Fibroblast of the aortic adventitia (primary cell): Measurements from ENCODE around the gene PSMD3. TPM values are rescaled to one million over a fixed set of nuclear protein-coding genes. Genes with fewer than 3 reads are reported as not detected.

Experiments used
- DNase-seq: peaks from one replicate; pipeline ENCODE4 v3.0.0-alpha.2; 2010; ENCODE audit warnings: low read depth
- H3K4me3 ChIP-seq: 2 replicates; pipeline ENCODE4 v1.5.1; 2011; ENCODE audit warnings: low read depth, mild to moderate bottlenecking, control low read depth, low read length, moderate library complexity
- total RNA-seq: library from RNA; depleted of rRNA; stranded (reverse); fragments of >200 nt; gene quantifications from 2 replicates; pipeline ENCODE4 v1.2.3, GENCODE V29; 2012; ENCODE audit warnings: low replicate concordance
- TF ChIP-seq, protein P1 (sequence below): IDR thresholded peaks from 2 replicates; pipeline ENCODE4 v1.5.1; 2011; ENCODE audit warnings: mild to moderate bottlenecking, low read length, control low read depth, inconsistent platforms; ENCODE audit not compliant: insufficient read depth

Gene PSMD3
- total RNA-seq, result 41.9 and 73.5 TPM in 2 replicates

DNA sequence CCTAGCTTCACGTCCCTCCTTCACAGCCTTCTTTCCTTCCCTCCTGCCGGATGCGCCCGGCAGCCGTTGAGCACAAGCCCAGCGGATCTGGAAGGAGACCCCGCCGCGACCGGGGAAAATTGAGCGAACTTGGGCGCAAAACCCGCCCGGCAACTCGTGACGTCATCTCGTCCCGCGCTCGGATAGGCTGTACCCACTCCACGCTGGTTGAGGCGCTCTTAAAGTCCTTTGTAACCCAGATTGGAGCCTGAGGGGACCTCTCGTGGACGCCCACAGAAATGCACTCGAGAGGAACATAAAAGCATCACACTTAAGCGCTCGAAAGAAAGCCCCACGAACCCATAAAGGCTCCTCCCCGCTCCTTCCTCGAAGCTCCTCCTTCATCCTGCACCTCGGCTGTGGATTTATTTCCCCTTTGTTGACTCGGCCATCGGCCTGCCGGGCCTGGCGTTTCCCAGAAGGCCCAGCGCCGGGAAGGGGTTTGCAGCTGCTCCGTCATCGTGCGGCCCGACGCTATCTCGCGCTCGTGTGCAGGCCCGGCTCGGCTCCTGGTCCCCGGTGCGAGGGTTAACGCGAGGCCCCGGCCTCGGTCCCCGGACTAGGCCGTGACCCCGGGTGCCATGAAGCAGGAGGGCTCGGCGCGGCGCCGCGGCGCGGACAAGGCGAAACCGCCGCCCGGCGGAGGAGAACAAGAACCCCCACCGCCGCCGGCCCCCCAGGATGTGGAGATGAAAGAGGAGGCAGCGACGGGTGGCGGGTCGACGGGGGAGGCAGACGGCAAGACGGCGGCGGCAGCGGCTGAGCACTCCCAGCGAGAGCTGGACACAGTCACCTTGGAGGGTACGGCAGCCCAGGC lies at the start of gene PSMD3:
Gene PSMD3, plus strand, starts transcription at position 457 of the 856 bp plus-strand sequence. Its CDS starts 164 bp downstream, at position 621.
- H3K4me3 ChIP-seq, result peak within 1 kb of the TSS; percentile 95
- peak; percentile 100 for DNase-seq
- TF ChIP-seq, protein P1, sequence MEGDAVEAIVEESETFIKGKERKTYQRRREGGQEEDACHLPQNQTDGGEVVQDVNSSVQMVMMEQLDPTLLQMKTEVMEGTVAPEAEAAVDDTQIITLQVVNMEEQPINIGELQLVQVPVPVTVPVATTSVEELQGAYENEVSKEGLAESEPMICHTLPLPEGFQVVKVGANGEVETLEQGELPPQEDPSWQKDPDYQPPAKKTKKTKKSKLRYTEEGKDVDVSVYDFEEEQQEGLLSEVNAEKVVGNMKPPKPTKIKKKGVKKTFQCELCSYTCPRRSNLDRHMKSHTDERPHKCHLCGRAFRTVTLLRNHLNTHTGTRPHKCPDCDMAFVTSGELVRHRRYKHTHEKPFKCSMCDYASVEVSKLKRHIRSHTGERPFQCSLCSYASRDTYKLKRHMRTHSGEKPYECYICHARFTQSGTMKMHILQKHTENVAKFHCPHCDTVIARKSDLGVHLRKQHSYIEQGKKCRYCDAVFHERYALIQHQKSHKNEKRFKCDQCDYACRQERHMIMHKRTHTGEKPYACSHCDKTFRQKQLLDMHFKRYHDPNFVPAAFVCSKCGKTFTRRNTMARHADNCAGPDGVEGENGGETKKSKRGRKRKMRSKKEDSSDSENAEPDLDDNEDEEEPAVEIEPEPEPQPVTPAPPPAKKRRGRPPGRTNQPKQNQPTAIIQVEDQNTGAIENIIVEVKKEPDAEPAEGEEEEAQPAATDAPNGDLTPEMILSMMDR, result peak; percentile 79

DNA sequence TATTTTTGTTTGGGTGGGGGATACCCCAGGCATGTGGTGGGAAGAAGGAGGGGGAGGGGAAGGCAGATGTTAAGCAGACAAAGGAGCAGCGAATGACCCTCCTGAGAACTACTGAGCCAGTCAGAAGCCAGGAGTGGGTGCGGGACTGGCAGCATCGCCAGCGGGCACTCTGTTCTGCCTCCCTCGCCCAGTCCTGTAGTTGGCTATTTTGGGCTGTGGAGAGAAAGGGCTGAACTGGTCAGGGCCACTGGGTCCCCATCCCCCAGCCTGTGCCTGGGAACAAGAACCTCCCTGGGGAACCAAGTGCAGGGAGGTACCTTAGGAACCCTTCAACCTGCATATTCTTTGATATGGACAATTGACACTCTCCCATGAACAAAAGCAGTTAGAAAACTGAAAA lies 46.7 kb upstream of the PSMD3 start:
- no peak overlapping the region for H3K4me3 ChIP-seq
- DNase-seq, result no peak
- TF ChIP-seq, protein P1, result no peak

- H3K4me3 ChIP-seq, result no peak overlapping the region
- TF ChIP-seq, protein P1, result no peak
Measured at GRCh38 chr17:39934324-39934723, 46.3 kb upstream of the PSMD3 start.

GRCh38 chr17:39935909-39936308 lies 44.7 kb upstream of the PSMD3 start:
- DNase-seq, result no peak
- TF ChIP-seq, protein P1, result no peak
- H3K4me3 ChIP-seq, result no peak overlapping the region

More at GRCh38 chr17:39934324-39934723, 46.3 kb upstream of the PSMD3 start:
- no peak for DNase-seq

DNA sequence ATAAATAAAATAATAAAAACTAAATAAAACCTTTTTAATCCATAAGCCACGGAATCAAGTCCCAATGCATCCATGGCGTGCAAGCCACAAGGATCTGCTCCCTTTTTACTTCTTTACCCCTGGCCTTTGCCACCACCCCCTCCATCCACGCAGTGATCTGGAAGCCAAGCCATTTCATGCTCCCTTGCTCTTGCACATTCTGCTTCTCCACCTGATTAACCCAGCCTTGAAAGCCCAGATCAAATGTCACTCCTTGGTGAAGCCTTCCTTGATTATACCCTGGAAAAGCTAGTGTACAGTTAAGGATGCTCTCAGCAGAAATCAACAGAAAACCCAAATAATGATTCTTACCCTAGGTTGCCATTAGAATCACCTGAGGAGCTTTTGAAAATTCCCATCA lies 43.2 kb upstream of the PSMD3 start:
- H3K4me3 ChIP-seq, result no peak overlapping the region
- DNase-seq, result no peak
- TF ChIP-seq, protein P1, result no peak

DNA sequence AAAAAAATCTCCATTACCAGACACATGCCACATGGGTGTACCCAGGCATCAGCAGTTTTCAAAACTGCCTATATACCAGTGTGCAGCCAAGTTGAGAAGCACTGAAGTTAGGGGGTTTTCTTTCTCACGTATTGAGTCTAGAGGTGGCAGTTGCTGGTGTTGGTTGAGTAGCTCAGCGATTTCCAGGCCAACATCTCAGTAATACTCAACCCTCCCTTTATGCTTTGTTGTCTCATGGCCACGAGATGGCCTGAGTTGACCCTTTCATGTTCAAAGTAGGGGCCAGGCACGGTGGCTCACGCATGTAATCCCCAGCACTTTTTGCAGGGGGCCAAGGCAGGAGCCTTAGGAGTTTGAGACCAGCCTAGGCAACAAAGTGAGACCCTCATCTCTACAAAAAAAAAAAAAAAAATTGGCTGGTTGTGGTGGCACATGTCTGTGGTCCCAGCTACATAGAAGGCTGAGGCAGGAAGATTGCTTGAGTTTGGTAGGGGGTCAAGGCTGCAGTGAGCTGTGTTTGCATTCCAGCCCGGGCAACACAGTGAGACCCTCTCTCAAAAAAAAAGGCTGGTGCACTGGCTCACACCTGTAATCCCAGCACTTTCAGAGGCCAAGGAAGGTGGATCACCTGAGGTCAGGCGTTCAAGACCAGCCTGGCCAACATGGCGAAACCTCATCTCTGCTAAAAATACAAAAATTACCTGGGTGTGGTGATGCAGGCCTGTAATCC lies 42.3 kb upstream of the PSMD3 start:
- H3K4me3 ChIP-seq, result no peak overlapping the region
- no peak for DNase-seq
- TF ChIP-seq, protein P1, result no peak
